ENCODE measurements around the gene HNRNPH2.

GRCh38 chrX:101359966-101360365 lies 48.1 kb upstream of the HNRNPH2 start:
- TF ChIP-seq CTCF (IDR thresholded peaks at IDR 0.05) (no peak), POLR2A (IDR thresholded peaks at IDR 0.05) (no peak)

Data from heart left ventricle (tissue), 13 donors.